NCI-H1092 treated with DMSO at 0.1 percent for 48 hours (cell line): Measurements from ENCODE around the gene ACTL7B.
A peak's percentile ranks its signal among the peaks of the same experiment; 100 is the strongest.
"Not testable (repeated sequence)": the region's sequence is repeated elsewhere in the genome, so short reads cannot be mapped to it uniquely, and the experiment has no call there.

Experiments used
- DNase-seq: peaks from one replicate; lab custom pipeline; 2025; lab: John Stamatoyannopoulos, UW

ACTL7B gene

DNA sequence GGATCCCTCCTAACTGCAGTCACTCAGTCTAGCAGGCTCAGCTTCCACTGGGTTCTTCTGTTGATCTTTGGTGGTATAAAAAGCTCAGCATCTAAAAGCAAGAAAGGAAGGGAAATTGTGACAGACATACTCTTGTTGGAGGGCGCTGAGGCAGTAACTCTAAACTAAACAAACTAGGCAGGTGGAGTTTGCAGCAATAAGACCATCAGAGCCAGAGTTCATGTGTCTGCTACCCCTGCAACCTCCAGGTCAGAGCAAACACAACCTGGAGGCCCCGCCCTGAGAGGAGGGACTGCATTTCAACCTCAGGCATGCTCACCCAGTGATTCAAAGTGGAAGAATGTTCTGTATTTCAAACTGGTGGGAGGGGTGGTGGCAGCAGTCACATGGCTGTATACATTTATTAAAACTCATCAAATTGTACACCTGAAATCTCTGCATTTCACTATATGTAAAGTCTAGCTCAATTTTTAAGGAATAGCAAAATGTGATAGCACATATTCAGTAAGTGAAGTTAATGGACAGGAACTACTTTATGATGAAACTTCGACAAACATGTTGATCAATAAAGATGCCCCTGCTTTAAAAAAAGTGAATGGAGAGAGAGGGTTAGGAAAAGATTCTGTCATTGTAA lies 13.4 kb upstream of the ACTL7B start:
- no peak for DNase-seq

DNA sequence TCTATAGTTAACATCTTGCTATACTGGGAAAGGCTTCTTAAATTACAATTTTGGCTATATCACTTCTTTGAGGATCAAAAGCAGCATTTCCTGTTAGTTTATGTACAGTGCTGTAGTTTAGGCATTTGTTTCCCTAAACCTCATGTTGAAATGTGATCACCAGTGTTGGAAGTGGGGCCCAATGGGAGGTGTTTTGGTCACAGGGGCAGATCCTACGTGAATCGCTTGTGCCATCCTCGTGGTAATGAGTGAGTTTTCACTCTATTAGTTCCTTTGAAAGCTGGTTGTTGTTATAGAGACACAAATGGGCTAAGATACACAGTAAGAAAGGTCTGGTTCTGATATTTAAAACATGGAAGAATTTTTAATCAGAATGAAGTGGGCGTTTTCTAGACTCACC lies 12.0 kb upstream of the ACTL7B start:
- no peak for DNase-seq

- no peak for DNase-seq
Observed at GRCh38 chr9:108867116-108867515, 11.3 kb upstream of the ACTL7B start.

- no peak for DNase-seq
Observed at GRCh38 chr9:108866001-108866420, 10.2 kb upstream of the ACTL7B start.

DNA sequence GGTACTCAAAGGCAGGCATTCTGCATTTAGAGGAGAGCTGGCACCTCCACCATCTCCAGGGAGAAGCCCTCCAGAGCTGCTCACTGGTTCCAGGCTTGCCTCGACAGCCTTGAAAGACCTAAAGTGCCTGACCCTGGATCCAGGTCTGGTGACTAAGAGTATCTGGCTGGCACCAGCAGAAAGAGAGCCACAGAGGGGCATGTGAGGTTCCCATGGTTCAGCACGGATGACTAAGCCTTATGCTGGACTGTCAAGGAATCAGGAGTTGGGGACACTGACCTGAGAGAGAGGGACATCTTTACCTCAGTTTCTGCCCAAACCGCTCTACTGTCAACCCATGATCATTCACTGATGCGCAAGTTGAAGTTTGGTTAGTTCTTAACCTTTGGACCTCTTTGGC lies 9.3 kb upstream of the ACTL7B start:
- no peak for DNase-seq

DNA sequence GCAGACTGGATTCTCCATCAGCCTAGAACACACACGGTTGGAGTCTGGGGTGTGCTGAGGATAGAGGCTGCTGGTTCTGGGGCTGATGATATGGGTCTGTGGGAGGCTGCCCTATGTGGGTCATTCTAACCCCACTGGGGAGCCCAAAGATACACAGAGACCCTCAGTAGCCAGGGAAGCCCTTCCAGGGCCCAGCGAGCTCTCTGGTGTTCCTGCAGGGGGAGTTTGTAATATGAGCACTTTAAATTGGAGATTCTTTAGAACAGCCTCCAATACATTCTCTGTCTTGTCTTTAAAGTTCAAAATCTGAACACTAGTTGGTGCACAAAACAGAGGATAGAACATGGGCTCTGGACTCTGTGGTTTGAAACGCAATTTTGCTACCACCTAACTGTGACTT lies 8.7 kb upstream of the ACTL7B start:
- DNase-seq, result no peak

DNA sequence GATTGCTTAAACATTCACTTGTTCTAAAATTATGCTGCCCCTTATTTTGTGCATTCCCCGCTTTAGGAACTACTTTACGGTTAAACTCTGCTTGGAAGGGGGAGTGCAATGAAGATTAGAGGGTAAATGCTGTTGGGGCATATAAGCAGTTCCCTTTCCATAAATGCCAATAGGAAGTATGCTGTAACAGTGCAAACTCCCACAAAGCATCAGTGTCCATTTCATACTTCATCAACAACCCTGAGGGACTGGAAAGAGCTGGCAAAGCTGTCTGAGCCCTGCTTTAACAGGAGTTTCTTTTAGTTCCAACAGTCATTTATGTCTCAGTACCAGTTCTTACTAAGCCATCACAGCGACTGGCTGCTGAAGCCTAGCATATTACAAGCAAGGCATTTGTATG lies 8.1 kb upstream of the ACTL7B start:
- DNase-seq, result no peak

DNA sequence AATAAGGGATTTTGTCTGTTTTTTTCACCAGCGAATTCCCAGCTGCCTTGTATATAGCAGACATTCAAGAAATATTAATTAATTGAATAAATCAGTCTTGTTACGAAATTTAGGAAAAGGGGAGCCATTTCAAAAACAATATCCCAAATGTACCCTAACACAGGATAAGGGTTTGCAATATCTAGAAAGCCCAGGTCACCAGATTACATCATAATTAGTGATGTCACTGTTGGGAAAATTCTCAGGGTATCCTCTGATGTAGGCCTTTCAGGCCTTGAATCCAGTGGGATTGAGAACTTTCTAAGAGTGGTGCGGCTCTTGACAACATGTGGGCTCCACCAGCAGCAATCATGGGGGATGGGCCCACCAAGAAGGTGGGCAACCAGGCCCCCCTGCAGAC lies 6.2 kb upstream of the ACTL7B start, which contains the start of gene ACTL7A:
Gene ACTL7A (plus strand): TSS at position 270 of the 400 bp plus-strand sequence. CDS start 57 bp downstream, at position 327.
- no peak for DNase-seq

DNA sequence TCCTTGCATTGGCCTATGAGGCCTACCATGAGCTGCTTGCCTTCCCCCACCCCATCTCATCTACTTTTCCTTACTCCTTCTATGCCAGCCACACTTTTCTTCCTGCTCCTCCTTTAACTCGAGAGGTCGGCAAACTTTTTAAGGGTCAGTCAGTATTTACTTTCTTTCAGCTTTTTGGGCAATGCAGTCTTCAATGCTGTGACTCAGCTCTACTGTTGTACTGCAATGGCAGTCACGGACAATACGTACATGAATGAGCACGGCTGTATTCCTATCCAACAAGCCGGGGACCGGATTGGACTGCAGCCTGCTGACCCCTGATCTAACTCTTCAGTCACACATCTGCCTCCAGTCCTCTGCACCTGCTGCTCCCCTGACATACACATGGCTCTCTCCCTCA lies 5.7 kb upstream of the ACTL7B start:
- no peak for DNase-seq

- no peak for DNase-seq
Observed at GRCh38 chr9:108860764-108861163, 5.0 kb upstream of the ACTL7B start.

DNA sequence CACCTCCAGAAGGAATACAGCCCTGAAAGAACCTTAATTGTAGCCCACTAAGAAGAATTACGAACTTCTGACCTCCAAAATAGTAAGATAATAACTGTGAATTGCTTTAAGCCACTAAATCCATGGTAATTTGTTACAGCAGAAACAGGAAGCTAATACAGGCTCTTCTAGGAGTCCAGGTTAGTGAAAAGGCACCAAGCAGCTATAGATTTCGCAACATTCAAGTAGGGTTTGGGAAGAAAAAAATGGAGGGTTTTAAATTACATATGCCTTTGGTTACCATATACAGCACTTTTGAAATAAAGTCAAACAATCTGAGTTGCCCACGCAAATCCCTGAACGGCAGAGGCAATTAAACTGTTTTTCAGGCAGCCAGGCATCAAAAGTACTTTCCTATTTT lies 4.6 kb upstream of the ACTL7B start:
- DNase-seq, result no peak

DNA sequence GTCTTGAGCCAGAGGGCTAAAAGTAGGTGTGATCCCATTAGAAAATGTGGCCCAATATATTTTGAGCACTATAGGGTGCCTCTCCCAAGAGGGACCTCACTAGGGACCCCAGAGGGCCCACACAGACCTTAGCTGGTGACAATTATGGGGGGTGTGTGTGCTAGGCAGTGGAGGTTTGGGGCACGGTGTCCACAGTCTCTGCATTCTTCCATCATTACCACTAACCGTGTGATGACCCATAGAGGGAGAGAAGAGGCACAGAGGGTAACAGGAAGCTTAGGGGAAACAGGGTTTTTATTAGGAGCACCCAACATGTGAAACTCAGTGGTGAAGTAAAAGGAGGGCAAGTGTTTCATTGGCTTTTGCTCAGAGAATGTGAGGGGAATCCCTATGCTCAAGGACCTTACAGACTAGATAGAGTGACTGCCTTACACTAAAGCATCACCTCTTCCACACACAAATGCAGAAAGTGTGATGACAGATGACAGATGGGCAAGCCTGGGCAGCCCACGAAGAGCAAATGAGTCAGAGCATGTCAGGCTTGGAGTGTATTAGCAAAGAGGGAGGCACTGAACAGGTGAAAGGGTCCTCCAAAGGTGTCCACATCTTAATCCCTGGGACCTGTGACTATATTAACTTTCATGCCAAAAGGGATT lies 3.8 kb upstream of the ACTL7B start:
- DNase-seq, result no peak

GRCh38 chr9:108857572-108857971 lies 1.8 kb upstream of the ACTL7B start:
- DNase-seq, result no peak

DNA sequence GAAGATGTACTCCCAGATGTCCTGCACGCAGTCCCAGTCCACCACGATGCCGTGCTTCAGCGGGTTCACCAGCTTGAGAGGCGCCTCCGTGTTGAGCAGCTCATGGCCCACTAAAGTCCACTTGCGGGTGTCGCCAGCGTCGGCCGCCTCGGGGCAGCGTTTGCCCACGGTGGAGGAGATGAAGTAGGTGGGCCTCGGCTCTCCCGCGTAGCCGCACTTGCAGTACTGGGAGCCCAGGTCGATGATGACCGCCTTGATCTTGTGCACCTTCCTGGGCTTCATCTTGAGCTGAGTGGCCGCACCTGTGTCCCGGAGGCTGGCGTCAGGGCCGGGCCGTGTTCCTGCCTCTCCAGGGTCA lies 278 bp downstream of the ACTL7B start:
- DNase-seq, result no peak

DNA sequence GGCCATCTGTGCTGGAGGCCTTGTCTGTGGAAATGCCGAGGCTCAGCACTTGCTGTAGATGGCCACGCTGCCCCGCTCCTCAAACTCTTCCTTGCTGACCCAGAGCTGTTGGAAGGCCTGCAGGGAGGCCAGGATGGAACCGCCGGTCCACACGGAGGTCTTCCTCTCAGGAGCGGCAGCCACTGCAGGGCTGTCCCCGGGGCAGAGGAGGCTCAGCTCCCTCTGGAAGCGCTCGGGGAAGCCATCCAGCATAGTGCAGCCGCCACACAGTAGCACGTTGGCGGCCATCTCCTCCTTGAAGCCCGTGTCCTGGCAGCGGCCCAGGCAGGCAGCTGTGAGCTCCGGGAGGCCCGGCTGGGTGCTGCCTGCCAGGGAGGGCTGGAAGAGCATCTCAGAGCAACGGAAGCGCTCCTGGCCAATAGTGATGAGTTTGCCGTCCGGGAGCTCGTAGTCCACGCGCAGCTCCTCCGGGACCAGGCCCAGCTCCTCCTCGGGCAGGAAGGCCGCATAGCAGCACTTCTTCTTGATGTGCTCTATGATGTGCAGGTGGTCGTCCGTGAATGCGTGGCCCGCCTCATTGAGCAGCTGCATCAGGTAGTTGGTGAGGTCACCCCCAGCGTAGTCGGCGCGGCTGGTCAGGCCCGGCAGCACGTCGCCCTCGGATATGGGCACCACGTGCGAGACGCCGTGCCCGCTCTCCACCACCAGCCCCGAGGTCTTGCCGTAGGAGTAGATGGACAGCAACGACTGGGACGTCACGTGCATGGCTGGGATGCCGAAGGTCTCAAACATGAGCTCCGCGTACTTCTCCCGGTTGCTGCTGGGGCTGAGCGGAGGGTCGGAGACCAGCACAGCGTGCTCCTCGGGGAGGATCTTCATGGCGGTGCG lies 901 bp downstream of the ACTL7B start:
- DNase-seq, result peak; percentile 64

DNA sequence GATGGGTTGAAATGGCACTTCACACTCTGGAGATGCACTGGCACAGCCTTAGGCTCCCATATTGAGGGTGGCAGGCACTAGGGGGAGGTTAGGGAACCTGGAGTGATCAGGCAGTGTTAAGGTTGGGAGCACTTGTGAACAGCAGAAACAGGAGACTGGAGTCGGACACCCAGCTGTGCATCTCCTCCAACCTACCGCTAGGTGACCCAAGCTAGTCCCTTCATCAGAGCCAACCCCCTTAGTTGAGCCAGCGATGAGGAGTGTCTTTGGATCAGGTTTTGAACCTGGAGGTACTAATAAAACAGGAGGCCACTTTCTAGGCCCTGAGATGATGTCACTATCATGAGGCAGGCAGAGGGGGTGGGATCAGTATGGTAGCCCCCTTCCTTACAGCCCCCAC lies 1.7 kb downstream of the ACTL7B start:
- DNase-seq, result no peak

GRCh38 chr9:108852079-108852478 lies 3.7 kb downstream of the ACTL7B start:
- no peak for DNase-seq

DNA sequence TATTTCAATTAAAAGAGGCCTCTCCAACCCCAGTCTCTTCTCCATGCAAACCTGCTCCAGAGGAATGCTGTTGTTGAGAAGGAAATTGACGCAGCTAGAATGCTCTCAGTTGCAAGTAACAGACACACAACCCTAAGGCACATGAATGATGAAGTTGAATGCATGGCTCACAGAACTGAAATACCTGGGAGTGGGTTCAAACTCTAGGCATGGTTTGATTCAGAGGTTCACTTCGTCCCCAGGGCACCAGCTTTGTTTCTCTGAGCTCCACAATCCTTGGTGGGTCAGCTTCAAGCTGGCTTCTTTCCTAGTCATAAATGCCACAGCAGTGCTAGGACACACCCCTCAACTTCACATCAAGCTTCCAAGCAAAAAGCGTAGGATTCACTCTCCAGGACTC lies 4.6 kb downstream of the ACTL7B start:
- no peak for DNase-seq

- DNase-seq, result peak; percentile 5
Observed at GRCh38 chr9:108850293-108850897, 5.4 kb downstream of the ACTL7B start.

GRCh38 chr9:108848296-108848695 lies 7.5 kb downstream of the ACTL7B start:
- not testable (repeated sequence) for DNase-seq

- no peak for DNase-seq
Observed at GRCh38 chr9:108845947-108846346, 9.8 kb downstream of the ACTL7B start.

DNA sequence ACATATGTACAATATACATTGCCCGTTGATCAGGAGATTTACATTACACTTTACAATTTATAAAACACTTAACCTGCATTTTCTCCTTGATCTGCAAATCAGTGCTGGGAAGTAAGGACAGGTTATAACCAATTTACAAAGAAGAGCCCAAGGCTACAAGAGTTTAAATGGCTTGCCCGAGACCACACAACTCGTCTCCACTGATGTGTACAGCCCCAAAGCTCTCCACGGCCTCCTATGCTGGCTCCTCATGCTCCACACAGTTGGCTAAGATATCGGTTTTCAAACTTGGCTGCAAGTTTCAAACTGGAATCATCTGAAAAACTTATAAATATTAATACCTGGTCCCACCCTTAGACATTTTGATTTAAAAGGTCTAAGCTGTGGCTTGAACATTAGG lies 10.3 kb downstream of the ACTL7B start:
- no peak for DNase-seq

GRCh38 chr9:108844856-108845255 lies 10.9 kb downstream of the ACTL7B start:
- no peak for DNase-seq
